ENCODE data around the gene COL4A2.

- TF ChIP-seq CTCF (IDR thresholded peaks at IDR 0.05) = no peak
- no peak for TF ChIP-seq EP300 (IDR thresholded peaks at IDR 0.05)
- no peak for TF ChIP-seq POLR2A (IDR thresholded peaks at IDR 0.05)
- no peak for TF ChIP-seq POLR2AphosphoS5 (IDR thresholded peaks at IDR 0.05)
Measured at GRCh38 chr13:110410000-110410399, 102.9 kb downstream of the COL4A2 start.

Measured in suprapubic skin (tissue), 4 donors.